GM23248 (cell line): ENCODE measurements around the gene ERVW-1. TPM values are rescaled to one million over a fixed set of nuclear protein-coding genes. Genes with fewer than 3 reads are reported as not detected.
"Not testable (repeated sequence)": the region's sequence is repeated elsewhere in the genome, so short reads cannot be mapped to it uniquely, and the experiment has no call there.

Experiments
- DNase-seq: peaks from one replicate; pipeline ENCODE4 v3.0.0-alpha.2; 2015
- H2AFZ ChIP-seq: fragments of 200-600 bp; sonication (generic); 2 replicates; pipeline ENCODE4 v1.6.1; 2016; ENCODE audit warnings: antibody characterized with exemption
- H3F3A ChIP-seq: fragments of 200-600 bp; sonication (generic); 2 replicates; pipeline ENCODE4 v1.6.1; 2016; ENCODE audit warnings: mild to moderate bottlenecking, antibody characterized with exemption, mixed run types; ENCODE audit not compliant: insufficient read depth
- H3K27ac ChIP-seq: fragments of 200-600 bp; sonication (generic); 2 replicates; pipeline ENCODE4 v1.5.1; 2016; ENCODE audit warnings: mild to moderate bottlenecking
- H3K27me3 ChIP-seq: fragments of 200-600 bp; sonication (generic); replicated peaks from 2 replicates; pipeline ENCODE4 v1.6.1; 2016; ENCODE audit warnings: mild to moderate bottlenecking; ENCODE audit not compliant: insufficient read depth
- H3K36me3 ChIP-seq: fragments of 200-600 bp; sonication (generic); 2 replicates; pipeline ENCODE4 v1.6.1; 2016; ENCODE audit warnings: low read depth, mild to moderate bottlenecking
- H3K4me1 ChIP-seq: fragments of 200-600 bp; sonication (generic); 2 replicates; pipeline ENCODE4 v1.6.1; 2016; ENCODE audit warnings: mild to moderate bottlenecking; ENCODE audit not compliant: insufficient read depth
- H3K4me2 ChIP-seq: fragments of 200-600 bp; sonication (generic); one replicate; pipeline ENCODE4 v1.6.1; 2016; ENCODE audit warnings: mild to moderate bottlenecking; ENCODE audit not compliant: unreplicated experiment
- H3K4me3 ChIP-seq: fragments of 200-600 bp; sonication (generic); 2 replicates; pipeline ENCODE4 v1.5.1; 2016; ENCODE audit warnings: mild to moderate bottlenecking
- H3K79me2 ChIP-seq: fragments of 200-600 bp; sonication (generic); 2 replicates; pipeline ENCODE4 v1.6.1; 2016; ENCODE audit warnings: mild to moderate bottlenecking; ENCODE audit not compliant: insufficient read depth
- H3K9ac ChIP-seq: fragments of 200-600 bp; sonication (generic); 2 replicates; pipeline ENCODE4 v1.6.1; 2016; ENCODE audit warnings: mild to moderate bottlenecking
- H3K9me2 ChIP-seq: fragments of 200-600 bp; sonication (generic); 2 replicates; pipeline ENCODE4 v1.6.1; 2016; ENCODE audit warnings: mixed run types, mild to moderate bottlenecking, moderate library complexity; ENCODE audit not compliant: insufficient read depth
- H3K9me3 ChIP-seq: fragments of 200-600 bp; sonication (generic); one replicate; pipeline ENCODE4 v1.6.1; 2017; ENCODE audit warnings: low read depth
- H4K20me1 ChIP-seq: fragments of 200-600 bp; sonication (generic); 2 replicates; pipeline ENCODE4 v1.6.0; 2016; ENCODE audit not compliant: insufficient read depth
- EZH2 ChIP-seq: fragments of 200-600 bp; sonication (generic); IDR thresholded peaks from 2 replicates; pipeline ENCODE4 v1.6.1; 2018; ENCODE audit warnings: antibody characterized with exemption, mild to moderate bottlenecking; ENCODE audit not compliant: insufficient read depth, poor library complexity, severe bottlenecking
- EZH2phosphoT487 ChIP-seq: fragments of 200-600 bp; sonication (generic); IDR thresholded peaks from 2 replicates; pipeline ENCODE4 v1.6.1; 2018; ENCODE audit warnings: antibody characterized with exemption, moderate library complexity, mild to moderate bottlenecking, low read depth; ENCODE audit not compliant: insufficient read depth
- WGBS, 2 experiments: methylation state at CpG; one replicate each; pipeline ENCODE4 v1.1.6; 2015 to 2017; ENCODE audit warnings: low lambda C conversion rate in 2 of 2, low coverage in 1 of 2; ENCODE audit errors: missing lambda C conversion rate in 2 of 2; 5-methylcytosine and 5-hydroxymethylcytosine counted together
- in situ Hi-C: fragments of 300-500 bp; cut with MboI; formaldehyde crosslinking; loops from 2 replicates; pipeline ENCODE4 v1.15.0; 2020
- polyA plus RNA-seq: library from polyadenylated mRNA; unstranded; fragments of >200 nt; fragmentation: Nextera tagmentation; extraction: Ambion mirVana; gene quantifications from 2 replicates; pipeline ENCODE4 v1.2.1, GENCODE V29; 2016
- total RNA-seq: library from RNA; depleted of rRNA; stranded (reverse); fragments of >200 nt; shearing (Covaris generic); gene quantifications from 2 replicates; pipeline ENCODE4 v1.2.3, GENCODE V29; 2014

The ERVW-1 gene
- total and polyA plus RNA-seq, 2 experiments from 2014 or later: not detected

DNA sequence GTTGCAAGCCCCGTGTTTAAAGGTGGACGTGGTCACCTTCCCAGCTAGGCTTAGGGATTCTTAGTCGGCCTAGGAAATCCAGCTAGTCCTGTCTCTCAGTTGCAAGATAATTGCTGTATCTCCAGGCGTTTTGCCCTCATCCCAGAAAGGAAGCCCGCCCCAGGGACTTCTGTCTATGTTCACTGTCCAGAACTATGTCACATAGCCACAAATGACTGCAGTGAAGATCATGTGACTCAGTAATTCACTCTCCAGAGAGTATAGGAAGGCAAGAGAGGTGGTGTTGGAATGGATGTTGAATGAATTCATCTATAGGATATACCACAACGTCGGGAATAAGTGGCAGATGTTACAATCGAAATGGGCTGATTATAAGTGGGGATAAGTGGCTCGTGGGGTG, 349 bp upstream of the ERVW-1 start:
- in situ Hi-C loops: no loop called here
- H3K9me3 ChIP-seq: no peaks in the 10 kb centered on the region
- no peak overlapping the region for H3K4me3 ChIP-seq
- H2AFZ ChIP-seq: no peak overlapping the region
- TF ChIP-seq EZH2 (no peak), EZH2phosphoT487 (no peak)
- 85 to 87% methylated on average over 7 to 9 of the region's 9 CpGs for WGBS, 2 experiments
- no peaks in the 10 kb centered on the region for H3K79me2 ChIP-seq
- no peaks in the 10 kb centered on the region for H4K20me1 ChIP-seq
- no peak overlapping the region for H3K9ac ChIP-seq
- H3K27ac ChIP-seq: no peak overlapping the region
- H3K27me3 ChIP-seq: no peaks in the 10 kb centered on the region
- H3K4me1 ChIP-seq: no peaks in the 10 kb centered on the region
- H3K9me2 ChIP-seq: no peaks in the 10 kb centered on the region
- DNase-seq: no peak
- no peaks in the 10 kb centered on the region for H3K36me3 ChIP-seq
- H3F3A ChIP-seq: no peaks in the 10 kb centered on the region
- no peak overlapping the region for H3K4me2 ChIP-seq

- H3K9ac ChIP-seq, H3K36me3 ChIP-seq, H3K27me3 ChIP-seq, in situ Hi-C loops, H4K20me1 ChIP-seq, H3K9me2 ChIP-seq, H2AFZ ChIP-seq, H3K4me2 ChIP-seq, H3K4me3 ChIP-seq, DNase-seq, H3K27ac ChIP-seq, H3K4me1 ChIP-seq, H3F3A ChIP-seq, H3K9me3 ChIP-seq, H3K79me2 ChIP-seq: not testable (repeated sequence)
- 89 to 90% methylated on average over 11 of the region's 11 CpGs for WGBS, 2 experiments
Observed at GRCh38 chr7:92475851-92476590, 1.7 kb downstream of the ERVW-1 start.

GRCh38 chr7:92475261-92475770, 2.4 kb downstream of the ERVW-1 start:
- H2AFZ ChIP-seq, H3K9me2 ChIP-seq, H3K4me2 ChIP-seq, DNase-seq, H3K79me2 ChIP-seq, H3K4me1 ChIP-seq, H4K20me1 ChIP-seq, H3K36me3 ChIP-seq, H3K27ac ChIP-seq, H3F3A ChIP-seq, in situ Hi-C loops, H3K9me3 ChIP-seq, H3K27me3 ChIP-seq, H3K4me3 ChIP-seq, H3K9ac ChIP-seq: not testable (repeated sequence)
- WGBS, 2 experiments: 75 to 77% methylated on average over 12 of the region's 12 CpGs

DNA sequence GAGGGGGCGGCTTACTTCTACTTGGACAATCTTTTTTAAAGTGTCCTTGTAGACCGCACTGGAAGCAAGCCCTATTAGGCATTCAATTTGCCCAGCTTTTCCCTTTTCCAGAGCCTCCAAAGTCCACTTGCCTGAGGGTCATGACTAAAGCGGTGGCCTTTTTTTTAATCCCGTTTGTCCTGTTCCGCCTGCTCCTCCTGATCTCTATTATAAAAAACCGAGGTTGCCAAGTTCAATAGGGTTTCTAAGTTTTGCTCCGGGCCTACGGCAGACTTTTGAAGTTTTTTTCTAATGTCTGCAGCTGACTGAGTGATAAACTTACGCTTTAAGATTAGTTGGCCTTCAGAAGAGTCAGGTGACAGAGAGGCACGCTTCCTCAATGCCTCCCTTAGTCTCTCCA, 3.8 kb downstream of the ERVW-1 start:
- WGBS, 2 experiments: 86 to 90% methylated on average over 10 of the region's 10 CpGs
- H3F3A ChIP-seq, H3K27me3 ChIP-seq, H3K9me2 ChIP-seq, H4K20me1 ChIP-seq, H3K4me1 ChIP-seq, H3K9me3 ChIP-seq, H2AFZ ChIP-seq, H3K9ac ChIP-seq, H3K36me3 ChIP-seq, H3K4me3 ChIP-seq, H3K79me2 ChIP-seq, H3K4me2 ChIP-seq, in situ Hi-C loops, DNase-seq, H3K27ac ChIP-seq: not testable (repeated sequence)

GRCh38 chr7:92468589-92468988, 9.2 kb downstream of the ERVW-1 start:
- in situ Hi-C loops, H3K9me3 ChIP-seq, H3K79me2 ChIP-seq, H3K9me2 ChIP-seq, H3K36me3 ChIP-seq, H4K20me1 ChIP-seq, H3K4me1 ChIP-seq, DNase-seq, H3F3A ChIP-seq, H3K9ac ChIP-seq, H3K27me3 ChIP-seq, H2AFZ ChIP-seq, H3K27ac ChIP-seq, H3K4me2 ChIP-seq, H3K4me3 ChIP-seq: not testable (repeated sequence)
- 89 to 93% methylated on average over 9 of the region's 9 CpGs for WGBS, 2 experiments
